Loucy (cell line): ENCODE results near the gene TRIM33.

ENCODE experiments used
- H2AFZ ChIP-seq: fragments of 200-600 bp; sonication (generic); 2 replicates; pipeline ENCODE4 v1.6.0; 2016; ENCODE audit warnings: antibody characterized with exemption, mild to moderate bottlenecking, low read length, moderate library complexity
- H3F3A ChIP-seq: fragments of 200-600 bp; 2 replicates; pipeline ENCODE4 v1.6.0; 2016; ENCODE audit warnings: antibody characterized with exemption, low read depth, mild to moderate bottlenecking
- H3K27me3 ChIP-seq: fragments of 200-600 bp; sonication (generic); 2 replicates; pipeline ENCODE4 v1.6.1; 2014; ENCODE audit warnings: low read length, mild to moderate bottlenecking; ENCODE audit not compliant: insufficient read depth, poor library complexity, severe bottlenecking
- H3K36me3 ChIP-seq: fragments of 200-600 bp; sonication (generic); 2 replicates; pipeline ENCODE4 v1.6.1; 2016; ENCODE audit warnings: low read length; ENCODE audit not compliant: insufficient read depth
- H3K4me1 ChIP-seq: fragments of 200-600 bp; sonication (generic); 2 replicates; pipeline ENCODE4 v1.5.1; 2014; ENCODE audit warnings: low read length, mild to moderate bottlenecking; ENCODE audit not compliant: insufficient read depth, poor library complexity, severe bottlenecking
- H3K4me2 ChIP-seq: fragments of 200-600 bp; sonication (generic); 2 replicates; pipeline ENCODE4 v1.6.0; 2014; ENCODE audit warnings: antibody characterized with exemption, low read length, low read depth, mild to moderate bottlenecking; ENCODE audit not compliant: poor library complexity, severe bottlenecking
- H3K4me3 ChIP-seq: fragments of 200-600 bp; sonication (generic); 2 replicates; pipeline ENCODE4 v1.5.1; 2014; ENCODE audit warnings: low read length, mild to moderate bottlenecking, mixed read lengths; ENCODE audit not compliant: poor library complexity, severe bottlenecking
- H3K79me2 ChIP-seq: fragments of 200-600 bp; sonication (generic); 2 replicates; pipeline ENCODE4 v1.6.1; 2014; ENCODE audit warnings: low read length; ENCODE audit not compliant: insufficient read depth
- H3K9ac ChIP-seq: fragments of 200-600 bp; sonication (generic); 2 replicates; pipeline ENCODE4 v1.6.0; 2014; ENCODE audit warnings: mild to moderate bottlenecking, low read depth, low read length, moderate library complexity; ENCODE audit not compliant: poor library complexity, severe bottlenecking
- H3K9me2 ChIP-seq: fragments of 200-600 bp; sonication (generic); replicated peaks from 2 replicates; pipeline ENCODE4 v1.6.1; 2016; ENCODE audit warnings: low read depth, low read length, mixed read lengths
- H3K9me3 ChIP-seq: fragments of 200-600 bp; sonication (generic); 2 replicates; pipeline ENCODE4 v1.6.1; 2014; ENCODE audit warnings: mild to moderate bottlenecking, antibody characterized with exemption, low read length, low read depth; ENCODE audit not compliant: insufficient read depth
- H4K20me1 ChIP-seq: fragments of 200-600 bp; sonication (generic); 2 replicates; pipeline ENCODE4 v1.6.0; 2014; ENCODE audit warnings: antibody characterized with exemption, low read length, mild to moderate bottlenecking; ENCODE audit not compliant: insufficient read depth, poor library complexity, severe bottlenecking
- CTCF ChIP-seq: fragments of 200-600 bp; sonication (generic); conservative IDR thresholded peaks from 2 replicates; pipeline ENCODE4 v1.5.1; 2014; ENCODE audit warnings: mild to moderate bottlenecking, antibody characterized with exemption, low read length
- EZH2phosphoT487 ChIP-seq: fragments of 200-600 bp; IDR thresholded peaks from 2 replicates; pipeline ENCODE4 v1.6.1; 2018; ENCODE audit warnings: antibody characterized with exemption, mild to moderate bottlenecking, moderate library complexity, borderline replicate concordance

Gene TRIM33

GRCh38 chr1:114545796-114546195 is 34.8 kb upstream of the TRIM33 start:
- Histone ChIP-seq H3K27me3 (no peaks in the 10 kb centered on the region), H3K79me2 (no peaks in the 10 kb centered on the region), H3F3A (no peaks in the 10 kb centered on the region), H3K4me2 (no peak overlapping the region), H3K36me3 (no peaks in the 10 kb centered on the region), H3K9me2 (no peaks in the 10 kb centered on the region), H2AFZ (no peak overlapping the region), H3K9me3 (no peaks in the 10 kb centered on the region), H3K4me3 (no peak overlapping the region), H3K9ac (no peak overlapping the region), H3K4me1 (no peaks in the 10 kb centered on the region), H4K20me1 (no peaks in the 10 kb centered on the region)
- TF ChIP-seq CTCF (no peak), EZH2phosphoT487 (no peak)

- no peak for TF ChIP-seq EZH2phosphoT487
- no peak for TF ChIP-seq CTCF
- H2AFZ ChIP-seq, result no peak overlapping the region
Observed at GRCh38 chr1:114545315-114545714, 34.3 kb upstream of the TRIM33 start.

GRCh38 chr1:114540821-114541220 is 29.8 kb upstream of the TRIM33 start:
- no peaks in the 10 kb centered on the region for H3F3A ChIP-seq
- H3K27me3 ChIP-seq, result no peaks in the 10 kb centered on the region
- H3K9me3 ChIP-seq, result no peaks in the 10 kb centered on the region
- no peak overlapping the region for H2AFZ ChIP-seq
- H3K9me2 ChIP-seq, result no peaks in the 10 kb centered on the region
- H3K4me2 ChIP-seq, result no peak overlapping the region
- no peak overlapping the region for H3K9ac ChIP-seq
- H3K36me3 ChIP-seq, result no peaks in the 10 kb centered on the region
- no peak overlapping the region for H3K4me3 ChIP-seq
- no peaks in the 10 kb centered on the region for H3K79me2 ChIP-seq
- TF ChIP-seq CTCF (no peak), EZH2phosphoT487 (no peak)
- no peaks in the 10 kb centered on the region for H3K4me1 ChIP-seq
- no peaks in the 10 kb centered on the region for H4K20me1 ChIP-seq

More at GRCh38 chr1:114545315-114545714, 34.3 kb upstream of the TRIM33 start:
- Histone ChIP-seq H3K4me1 (no peaks in the 10 kb centered on the region), H3K79me2 (no peaks in the 10 kb centered on the region), H4K20me1 (no peaks in the 10 kb centered on the region), H3K9ac (no peak overlapping the region), H3F3A (no peaks in the 10 kb centered on the region), H3K36me3 (no peaks in the 10 kb centered on the region), H3K4me3 (no peak overlapping the region), H3K9me2 (no peaks in the 10 kb centered on the region), H3K4me2 (no peak overlapping the region), H3K27me3 (no peaks in the 10 kb centered on the region), H3K9me3 (no peaks in the 10 kb centered on the region)
